Left ventricle myocardium inferior (tissue), 1 donor: Measurements from ENCODE around the gene CDAN1. TPM values are rescaled to one million over a fixed set of nuclear protein-coding genes. Genes with fewer than 3 reads are reported as not detected.
A peak's percentile ranks its signal among the peaks of the same experiment; 100 is the strongest.

Experiments used
- DNase-seq: peaks from one replicate; pipeline ENCODE4 v3.0.0-alpha.2; 2020
- H3K27ac ChIP-seq: fragments of 200-600 bp; replicated peaks from 2 replicates; pipeline ENCODE4 v1.8.0; 2021
- H3K27me3 ChIP-seq: fragments of 200-600 bp; 2 replicates; pipeline ENCODE4 v1.8.0; 2021; ENCODE audit warnings: low read depth
- H3K36me3 ChIP-seq: fragments of 200-600 bp; 2 replicates; pipeline ENCODE4 v1.8.0; 2021
- H3K4me1 ChIP-seq: fragments of 200-600 bp; 2 replicates; pipeline ENCODE4 v1.8.0; 2021
- H3K4me3 ChIP-seq: fragments of 200-600 bp; 2 replicates; pipeline ENCODE4 v1.8.0; 2021; ENCODE audit warnings: mild to moderate bottlenecking, moderate library complexity
- H3K9me3 ChIP-seq: fragments of 200-600 bp; replicated peaks from 2 replicates; pipeline ENCODE4 v1.8.0; 2021
- intact Hi-C: fragments of 100-400 bp; cut with micrococcal nuclease; formaldehyde crosslinking; loops from one replicate; pipeline ENCODE4 v1.11.0; 2022
- total RNA-seq: library from RNA; stranded (reverse); fragmentation: NEBNext Ultra II Directional; extraction: Animal tissue kit (Norgen Biotek cat#: 25700); gene quantifications from one replicate; pipeline ENCODE4 v1.2.1, GENCODE V29; 2021
- TF ChIP-seq, protein P1 (sequence below): fragments of 200-600 bp; IDR thresholded peaks from 2 replicates; pipeline ENCODE4 v1.8.0; 2021; ENCODE audit warnings: antibody characterized with exemption, mild to moderate bottlenecking, borderline replicate concordance
- donor health status: DM: no; HTN: yes; CAD: no; lungs with severe emphysema.

The CDAN1 gene
- total RNA-seq, 1 donor from 2014 or later, result 6.2 TPM

DNA sequence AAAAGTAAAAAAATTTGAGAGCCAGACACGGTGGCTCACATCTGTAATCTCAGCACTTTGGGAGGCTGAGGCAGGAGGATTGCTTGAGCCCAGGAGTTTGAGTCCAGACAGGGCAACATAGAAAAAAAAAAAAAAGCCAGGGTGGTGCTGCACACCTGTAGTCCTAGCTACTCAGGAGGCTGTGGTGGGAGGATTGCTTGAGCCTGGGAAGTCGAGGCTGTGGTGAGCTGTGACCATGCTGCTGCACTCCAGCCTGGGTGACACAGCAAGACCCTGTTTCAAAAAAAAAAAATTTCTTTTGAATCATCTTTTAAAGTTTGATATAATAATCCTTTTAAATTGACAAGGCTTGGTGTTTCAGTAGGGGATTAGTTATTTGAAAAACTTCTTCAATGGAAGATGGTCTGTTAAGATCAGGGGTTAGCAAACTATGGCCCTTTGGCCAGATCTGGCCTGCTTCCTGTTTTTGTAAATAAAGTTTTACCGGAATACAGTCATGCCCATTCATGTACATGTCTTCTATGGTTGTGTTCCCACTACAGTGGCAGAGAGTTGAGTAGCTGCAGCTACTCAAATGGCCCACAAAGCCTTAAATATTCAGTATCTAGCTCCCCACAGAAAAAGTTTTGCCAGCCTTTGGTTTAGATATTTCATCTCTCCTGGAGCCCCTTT, 28.9 kb downstream of the CDAN1 start:
- intact Hi-C loops, result no loop called here
- H3K36me3 ChIP-seq, result peaks cover 11% of the 10 kb centered on the region
- TF ChIP-seq, protein P1, sequence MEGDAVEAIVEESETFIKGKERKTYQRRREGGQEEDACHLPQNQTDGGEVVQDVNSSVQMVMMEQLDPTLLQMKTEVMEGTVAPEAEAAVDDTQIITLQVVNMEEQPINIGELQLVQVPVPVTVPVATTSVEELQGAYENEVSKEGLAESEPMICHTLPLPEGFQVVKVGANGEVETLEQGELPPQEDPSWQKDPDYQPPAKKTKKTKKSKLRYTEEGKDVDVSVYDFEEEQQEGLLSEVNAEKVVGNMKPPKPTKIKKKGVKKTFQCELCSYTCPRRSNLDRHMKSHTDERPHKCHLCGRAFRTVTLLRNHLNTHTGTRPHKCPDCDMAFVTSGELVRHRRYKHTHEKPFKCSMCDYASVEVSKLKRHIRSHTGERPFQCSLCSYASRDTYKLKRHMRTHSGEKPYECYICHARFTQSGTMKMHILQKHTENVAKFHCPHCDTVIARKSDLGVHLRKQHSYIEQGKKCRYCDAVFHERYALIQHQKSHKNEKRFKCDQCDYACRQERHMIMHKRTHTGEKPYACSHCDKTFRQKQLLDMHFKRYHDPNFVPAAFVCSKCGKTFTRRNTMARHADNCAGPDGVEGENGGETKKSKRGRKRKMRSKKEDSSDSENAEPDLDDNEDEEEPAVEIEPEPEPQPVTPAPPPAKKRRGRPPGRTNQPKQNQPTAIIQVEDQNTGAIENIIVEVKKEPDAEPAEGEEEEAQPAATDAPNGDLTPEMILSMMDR, result no peak
- no peaks in the 10 kb centered on the region for H3K27me3 ChIP-seq
- no peak for DNase-seq
- H3K27ac ChIP-seq, result no peak overlapping the region
- H3K4me3 ChIP-seq, result no peak overlapping the region
- no peaks in the 10 kb centered on the region for H3K9me3 ChIP-seq
- peaks cover 14% of the 10 kb centered on the region for H3K4me1 ChIP-seq

DNA sequence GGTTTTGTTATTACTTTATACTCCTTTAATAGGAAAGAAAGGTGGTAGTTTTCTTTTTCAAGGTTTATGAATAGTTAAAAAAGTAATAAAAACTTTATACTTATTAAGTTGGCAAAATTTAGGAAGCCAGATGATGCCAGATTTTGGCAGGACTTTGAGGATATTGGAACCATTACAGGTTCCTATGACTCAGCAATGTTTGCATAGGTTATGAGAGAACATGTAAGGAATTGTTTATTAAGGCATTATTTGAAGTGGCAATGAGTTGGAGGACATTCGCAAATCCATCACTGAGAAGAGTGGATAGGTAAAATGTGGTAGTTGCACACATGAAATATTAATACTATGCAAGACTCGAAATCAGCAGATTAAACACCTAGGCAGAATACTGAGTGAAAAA, 29.9 kb downstream of the CDAN1 start:
- no peak overlapping the region for H3K27ac ChIP-seq
- peaks cover 14% of the 10 kb centered on the region for H3K4me1 ChIP-seq
- H3K4me3 ChIP-seq, result no peak overlapping the region
- DNase-seq, result no peak
- TF ChIP-seq, protein P1, result no peak
- no peaks in the 10 kb centered on the region for H3K27me3 ChIP-seq
- H3K36me3 ChIP-seq, result peaks cover 19% of the 10 kb centered on the region
- intact Hi-C loops, result no loop called here
- no peaks in the 10 kb centered on the region for H3K9me3 ChIP-seq

DNA sequence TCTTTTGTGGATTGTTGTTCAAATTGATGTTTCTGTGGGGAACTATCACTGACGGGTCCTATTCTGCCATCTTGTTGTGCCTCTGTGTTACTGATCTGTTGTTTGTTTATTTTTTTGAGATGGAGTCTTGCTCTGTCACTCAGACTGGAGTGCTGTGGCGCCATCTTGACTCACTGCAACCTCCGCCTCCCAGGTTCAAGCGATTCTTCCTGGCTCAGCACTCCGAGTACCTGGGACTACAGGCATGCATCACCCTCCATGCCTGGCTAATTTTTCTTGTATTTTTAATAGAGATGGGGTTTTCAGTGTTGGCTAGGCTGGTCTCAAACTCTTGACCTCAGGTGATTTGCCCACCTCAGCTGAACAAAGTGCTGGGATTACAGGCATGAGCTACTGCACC, 31.6 kb downstream of the CDAN1 start:
- Histone ChIP-seq H3K4me1 (peaks cover 6% of the 10 kb centered on the region), H3K27me3 (no peaks in the 10 kb centered on the region), H3K36me3 (peaks cover 34% of the 10 kb centered on the region), H3K4me3 (no peak overlapping the region), H3K27ac (no peak overlapping the region), H3K9me3 (peaks cover 13% of the 10 kb centered on the region)
- no peak for DNase-seq
- intact Hi-C loops, result no loop called here
- TF ChIP-seq, protein P1, result no peak

DNA sequence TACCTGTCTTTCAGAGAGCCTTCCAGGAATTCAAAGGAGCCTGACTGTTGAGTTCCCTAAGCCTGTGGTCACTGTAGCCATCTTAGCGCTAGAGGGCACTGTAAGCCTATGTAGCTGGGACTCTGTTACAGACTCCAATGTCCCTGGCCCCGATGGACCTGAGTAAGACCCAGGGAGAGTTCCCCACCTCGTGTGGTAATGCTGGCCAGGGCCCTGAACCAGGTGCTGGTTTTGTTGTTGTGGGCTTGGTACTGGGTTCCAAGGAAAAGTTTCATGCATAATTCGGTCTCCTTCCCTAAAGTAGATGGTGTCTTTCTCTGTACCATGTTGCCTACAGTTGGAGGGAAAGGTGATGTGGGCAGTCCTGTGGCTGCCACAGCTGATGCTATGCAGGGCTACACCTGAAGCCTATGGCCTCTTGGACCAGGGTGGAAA, 32.4 kb downstream of the CDAN1 start:
- Histone ChIP-seq H3K27ac (no peak overlapping the region), H3K4me3 (no peak overlapping the region)
- intact Hi-C loops, result loop anchor here (5.0 kb wide), 1 partner anchor 223 kb away; no protein-coding TSS in a partner anchor

DNA sequence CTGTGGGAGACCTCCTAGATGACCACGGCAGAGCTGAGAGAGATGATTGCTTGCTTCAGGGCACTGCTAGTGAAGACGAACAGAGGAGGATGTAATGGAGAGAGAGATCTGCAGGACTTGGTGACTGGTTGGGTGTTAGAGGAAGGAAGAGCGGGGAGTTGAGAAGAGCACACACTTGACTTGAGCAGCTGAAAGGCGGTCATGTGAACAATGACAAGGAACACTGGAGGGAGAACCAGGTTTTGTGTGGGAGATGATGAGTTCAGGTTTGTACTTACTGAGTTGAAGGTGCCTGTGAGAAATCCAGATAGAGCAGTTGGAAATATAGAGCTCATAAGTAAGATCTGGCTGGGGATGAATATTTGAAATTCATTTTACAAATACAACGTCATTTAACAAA, 40.3 kb downstream of the CDAN1 start:
- no peaks in the 10 kb centered on the region for H3K27me3 ChIP-seq
- no peak overlapping the region for H3K27ac ChIP-seq
- H3K4me3 ChIP-seq, result no peak overlapping the region
- intact Hi-C loops, result no loop called here
- peaks cover 79% of the 10 kb centered on the region for H3K36me3 ChIP-seq
- H3K4me1 ChIP-seq, result no peaks in the 10 kb centered on the region
- TF ChIP-seq, protein P1, result no peak
- peaks cover 12% of the 10 kb centered on the region for H3K9me3 ChIP-seq
- no peak for DNase-seq

More for the DNA sequence above, 32.4 kb downstream of the CDAN1 start:
- H3K4me1 ChIP-seq, result peaks cover 6% of the 10 kb centered on the region
- DNase-seq, result no peak
- peaks cover 34% of the 10 kb centered on the region for H3K36me3 ChIP-seq
- no peaks in the 10 kb centered on the region for H3K27me3 ChIP-seq
- peaks cover 13% of the 10 kb centered on the region for H3K9me3 ChIP-seq
- TF ChIP-seq, protein P1, result peak; percentile 84
